Measurements from ENCODE around the gene DHRS1.
A peak's percentile ranks its signal among the peaks of the same experiment; 100 is the strongest.
"Not testable (repeated sequence)": the region's sequence is repeated elsewhere in the genome, so short reads cannot be mapped to it uniquely, and the experiment has no call there.

Gene DHRS1

DNA sequence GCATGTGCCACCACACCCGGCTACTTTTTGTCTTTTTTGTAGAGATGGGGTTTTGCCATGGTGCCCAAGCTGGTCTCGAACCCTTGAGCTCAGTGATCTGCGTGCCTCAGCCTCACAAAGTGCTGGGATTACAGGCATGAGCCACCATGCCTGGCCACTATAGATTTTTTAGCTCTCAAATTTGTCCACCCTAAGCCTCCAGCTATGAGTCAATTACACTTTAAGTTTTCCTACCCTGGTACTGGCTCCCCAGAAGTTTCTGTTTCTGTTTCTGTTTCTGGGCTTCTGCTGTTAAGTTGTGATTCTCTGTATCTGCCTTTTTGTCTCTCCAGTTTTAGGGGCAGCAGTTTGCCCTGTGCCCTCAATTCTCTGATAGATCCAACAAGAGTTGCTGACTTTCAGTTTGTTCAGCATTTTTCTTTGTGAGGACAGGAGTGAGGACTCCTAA is 52.8 kb downstream of the DHRS1 start:
- TF ChIP-seq, protein P1, sequence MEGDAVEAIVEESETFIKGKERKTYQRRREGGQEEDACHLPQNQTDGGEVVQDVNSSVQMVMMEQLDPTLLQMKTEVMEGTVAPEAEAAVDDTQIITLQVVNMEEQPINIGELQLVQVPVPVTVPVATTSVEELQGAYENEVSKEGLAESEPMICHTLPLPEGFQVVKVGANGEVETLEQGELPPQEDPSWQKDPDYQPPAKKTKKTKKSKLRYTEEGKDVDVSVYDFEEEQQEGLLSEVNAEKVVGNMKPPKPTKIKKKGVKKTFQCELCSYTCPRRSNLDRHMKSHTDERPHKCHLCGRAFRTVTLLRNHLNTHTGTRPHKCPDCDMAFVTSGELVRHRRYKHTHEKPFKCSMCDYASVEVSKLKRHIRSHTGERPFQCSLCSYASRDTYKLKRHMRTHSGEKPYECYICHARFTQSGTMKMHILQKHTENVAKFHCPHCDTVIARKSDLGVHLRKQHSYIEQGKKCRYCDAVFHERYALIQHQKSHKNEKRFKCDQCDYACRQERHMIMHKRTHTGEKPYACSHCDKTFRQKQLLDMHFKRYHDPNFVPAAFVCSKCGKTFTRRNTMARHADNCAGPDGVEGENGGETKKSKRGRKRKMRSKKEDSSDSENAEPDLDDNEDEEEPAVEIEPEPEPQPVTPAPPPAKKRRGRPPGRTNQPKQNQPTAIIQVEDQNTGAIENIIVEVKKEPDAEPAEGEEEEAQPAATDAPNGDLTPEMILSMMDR (IDR thresholded peaks at IDR 0.05; ENCODE audit: borderline replicate concordance, insufficient read depth, low read depth, low read length), result no peak
- no peak overlapping the region for H3K4me3 ChIP-seq (ENCODE audit: low read depth, low read length)

- not testable (repeated sequence) for H3K4me3 ChIP-seq (ENCODE audit: low read depth, low read length)
These were observed 54.2 kb downstream of the DHRS1 start for GRCh38 chr14:24245350-24245749.

DNA sequence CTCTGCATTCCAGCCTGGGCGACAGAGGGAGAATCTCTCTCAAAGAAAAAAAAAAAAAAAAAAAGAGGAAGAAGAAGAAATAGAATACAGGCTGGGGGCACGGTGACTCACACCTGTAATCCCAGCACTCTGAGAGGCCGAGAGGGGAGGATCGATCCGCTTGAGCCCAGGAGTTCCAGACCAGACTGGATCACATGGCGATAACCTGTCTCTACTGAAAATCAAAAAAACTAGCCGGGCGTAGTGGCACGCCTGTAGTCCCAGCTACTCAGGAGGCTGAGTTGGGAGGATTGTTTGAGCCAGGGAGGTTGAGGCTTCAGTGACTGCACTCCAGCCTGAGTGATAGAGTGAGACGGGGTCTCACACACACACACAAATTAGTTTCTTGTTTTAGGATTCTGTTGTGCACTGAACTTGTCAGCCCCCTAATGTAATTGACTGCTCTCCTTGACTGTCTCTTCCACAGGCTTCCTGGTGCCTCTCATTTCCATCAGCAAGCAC is 56.2 kb downstream of the DHRS1 start:
- TF ChIP-seq, protein P1 (IDR thresholded peaks at IDR 0.05; ENCODE audit: borderline replicate concordance, insufficient read depth, low read depth, low read length), result no peak
- peak overlapping the region; percentile 12 for H3K4me3 ChIP-seq (ENCODE audit: low read depth, low read length)

DNA sequence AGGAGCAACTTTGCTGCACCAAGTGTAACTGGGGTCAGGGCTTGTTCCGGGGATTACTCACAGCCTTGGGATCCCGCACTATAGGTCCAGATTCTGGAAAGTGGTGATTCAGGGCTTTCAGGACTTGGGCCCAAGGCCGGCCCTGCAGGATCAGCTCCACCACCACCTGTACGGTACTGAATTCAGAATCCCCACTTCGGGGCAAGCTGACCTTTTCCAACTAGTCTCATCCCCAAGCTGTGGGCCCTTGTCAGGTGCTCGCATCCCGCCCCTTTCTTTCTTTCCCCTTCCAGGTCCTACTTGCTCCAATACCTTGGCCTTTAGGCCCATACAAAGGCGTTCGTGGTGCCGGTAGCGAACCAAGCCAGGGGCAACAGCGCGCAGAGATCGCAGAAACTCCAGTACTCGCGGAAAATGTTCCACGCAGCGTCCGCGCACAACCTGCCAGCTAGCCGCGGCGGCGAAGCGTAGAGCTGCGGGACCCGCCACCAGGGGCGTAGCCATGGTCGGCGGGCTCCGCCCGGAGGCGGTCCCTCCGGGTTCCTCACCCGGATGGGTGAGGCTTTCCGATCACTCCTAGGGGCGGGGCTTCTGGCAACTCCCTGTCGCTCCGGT is 57.6 kb downstream of the DHRS1 start:
- peak overlapping the region; percentile 44 for H3K4me3 ChIP-seq (ENCODE audit: low read depth, low read length)
- TF ChIP-seq, protein P1 (IDR thresholded peaks at IDR 0.05; ENCODE audit: borderline replicate concordance, insufficient read depth, low read depth, low read length), result no peak; the same call in none of the 2 replicates

Data from GM12875 (cell line).